Measurements from ENCODE around the gene CCDC88C.

- no peak for TF ChIP-seq POLR2A (IDR thresholded peaks at IDR 0.05; ENCODE audit: low read length)
- TF ChIP-seq CTCF (IDR thresholded peaks at IDR 0.05): no peak
- no peak for TF ChIP-seq JUN (IDR thresholded peaks at IDR 0.05)
- TF ChIP-seq NFE2L2 (conservative IDR thresholded peaks at IDR 0.05; ENCODE audit: low read length): no peak
- TF ChIP-seq PHF8 (IDR thresholded peaks at IDR 0.05; ENCODE audit: borderline replicate concordance, low read depth): no peak
- no peak for TF ChIP-seq ZNF302 (CRISPR knock-in tag; IDR thresholded peaks at IDR 0.05)
- no peak for TF ChIP-seq RAD21 (conservative IDR thresholded peaks at IDR 0.05 in 1 of 2, IDR thresholded peaks at IDR 0.05 in 1 of 2)
- TF ChIP-seq HOXA7 (CRISPR knock-in tag; IDR thresholded peaks at IDR 0.05): no peak
- TF ChIP-seq PBX3 (IDR thresholded peaks at IDR 0.05): no peak
- TF ChIP-seq RNF2 (IDR thresholded peaks at IDR 0.05; ENCODE audit: borderline replicate concordance, low read depth): no peak
Measured at GRCh38 chr14:91273273-91273884, 144.2 kb downstream of the CCDC88C start.

All from A549 (cell line).